GM12892 (cell line): ENCODE data around the gene GTSF1L.

Experiments used
- DNase-seq: peaks from one replicate; pipeline ENCODE4 v3.0.0; 2011; ENCODE audit not compliant: insufficient read length
- FAIRE-seq: peaks from 2 replicates; lab custom pipeline; 2011; peaks lifted over from hg19 to GRCh38; lab: Jason Lieb, UNC
- POLR2A ChIP-seq: IDR thresholded peaks from 2 replicates; pipeline ENCODE4 v1.6.1; 2011; ENCODE audit warnings: low read depth, low read length, control low read depth
- POLR2AphosphoS5 ChIP-seq: IDR thresholded peaks from 2 replicates; pipeline ENCODE4 v1.6.1; 2011; ENCODE audit warnings: low read depth, low read length, control low read depth
- TAF1 ChIP-seq: IDR thresholded peaks from 2 replicates; pipeline ENCODE4 v1.6.1; 2011; ENCODE audit warnings: low read depth, mild to moderate bottlenecking, control low read depth, low read length, borderline replicate concordance

The GTSF1L gene

DNA sequence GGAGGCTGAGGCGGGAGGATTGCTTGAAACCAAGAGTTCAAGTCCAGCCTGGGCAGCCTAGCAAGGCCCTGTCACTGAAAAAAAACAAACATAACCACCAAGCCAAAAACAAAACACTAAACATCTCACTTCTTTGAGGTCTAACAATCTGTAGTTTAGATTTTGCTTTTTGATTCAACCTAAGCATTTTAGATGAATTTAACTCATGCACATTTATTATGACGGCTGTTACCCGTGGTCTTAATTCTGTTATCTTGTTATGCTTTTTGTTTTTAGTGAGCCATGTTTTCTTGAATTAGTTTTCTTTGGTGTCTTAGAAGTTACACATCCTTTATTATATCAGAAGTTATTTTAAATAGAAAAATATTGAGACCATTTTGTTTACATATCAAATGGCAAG is 13.8 kb upstream of the GTSF1L start:
- no peak for TF ChIP-seq POLR2A
- TF ChIP-seq TAF1: no peak
- TF ChIP-seq POLR2AphosphoS5: no peak
- no peak for DNase-seq
- no peak for FAIRE-seq

DNA sequence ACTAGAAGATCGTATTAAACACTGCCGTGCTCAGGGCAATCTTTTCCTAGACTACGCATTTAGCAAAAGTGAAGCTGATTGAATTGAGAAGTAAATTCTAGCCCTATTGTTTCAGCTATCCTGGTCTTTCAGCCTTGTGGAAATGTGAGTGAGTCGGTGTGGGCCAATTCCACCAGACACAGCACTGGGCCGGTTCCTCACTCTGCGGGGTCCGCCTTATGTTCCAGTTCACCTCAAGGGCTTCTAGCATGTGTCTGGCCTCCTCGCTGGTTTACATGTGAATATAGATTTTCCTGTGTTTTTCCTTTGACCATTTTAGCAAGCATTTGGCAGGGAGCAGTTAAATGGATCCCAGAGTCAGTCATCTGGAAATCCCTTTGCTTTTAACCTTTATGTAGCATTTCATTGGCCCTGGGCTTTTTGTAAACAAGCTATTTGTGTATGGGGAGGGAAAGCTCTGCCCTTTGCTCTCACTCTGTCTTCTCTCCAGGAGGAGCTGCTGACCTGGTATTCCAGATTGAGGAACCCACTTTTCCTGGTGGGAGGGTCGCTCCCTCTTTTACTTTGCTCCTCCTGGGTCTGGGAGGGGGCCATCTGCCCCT is 12.4 kb upstream of the GTSF1L start:
- no peak for FAIRE-seq
- DNase-seq: no peak
- TF ChIP-seq POLR2A: no peak
- no peak for TF ChIP-seq TAF1
- no peak for TF ChIP-seq POLR2AphosphoS5

DNA sequence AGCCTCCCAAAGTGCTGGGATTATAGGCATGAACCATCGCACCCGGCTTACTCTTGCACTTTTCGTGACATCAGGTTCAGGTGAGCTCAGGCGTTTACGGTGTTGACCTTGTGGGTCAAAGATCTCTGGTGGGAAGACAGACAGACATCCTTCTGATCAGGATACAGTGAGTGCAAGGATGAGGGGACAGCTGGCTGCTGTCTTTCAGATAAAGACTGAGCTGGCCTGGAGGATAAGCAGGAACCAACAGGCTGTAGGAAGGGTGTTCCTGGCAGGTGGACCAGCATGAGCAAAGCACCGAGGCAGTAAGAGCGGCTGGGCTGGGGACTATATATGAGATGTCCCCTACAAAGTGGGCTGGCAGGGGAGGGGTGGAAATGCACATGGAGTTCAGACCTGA is 11.1 kb upstream of the GTSF1L start:
- FAIRE-seq: no peak
- no peak for TF ChIP-seq POLR2AphosphoS5
- TF ChIP-seq TAF1: no peak
- no peak for TF ChIP-seq POLR2A
- DNase-seq: no peak

DNA sequence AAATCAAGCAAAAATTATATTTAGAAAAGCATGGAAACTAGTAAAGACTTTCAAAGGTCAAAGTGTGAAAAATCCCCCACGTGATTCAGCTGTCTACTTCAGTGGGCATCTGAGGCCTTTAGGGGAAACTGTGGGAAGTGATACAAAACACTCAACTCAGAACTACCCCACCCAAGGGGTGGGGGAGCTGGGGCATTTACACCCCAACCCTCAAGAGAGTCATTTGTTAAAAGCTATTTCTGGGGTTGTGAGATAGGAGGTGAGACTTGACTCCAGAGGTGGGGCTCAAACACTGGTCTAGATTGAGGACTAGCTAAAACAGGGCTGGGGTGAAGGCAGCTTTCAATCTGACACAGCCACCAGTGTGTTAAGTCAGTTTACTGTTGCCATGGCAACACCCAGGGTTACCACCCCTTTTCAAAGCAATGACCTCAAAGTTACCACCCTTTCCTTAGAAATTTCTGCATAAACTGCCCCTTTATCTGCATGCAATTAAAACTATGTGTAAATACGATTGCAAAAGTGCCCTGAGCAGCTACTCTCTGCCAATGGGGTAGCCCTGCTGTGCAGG is 9.9 kb upstream of the GTSF1L start:
- FAIRE-seq (no peak), DNase-seq (no peak)
- no peak for TF ChIP-seq TAF1
- no peak for TF ChIP-seq POLR2A
- no peak for TF ChIP-seq POLR2AphosphoS5

DNA sequence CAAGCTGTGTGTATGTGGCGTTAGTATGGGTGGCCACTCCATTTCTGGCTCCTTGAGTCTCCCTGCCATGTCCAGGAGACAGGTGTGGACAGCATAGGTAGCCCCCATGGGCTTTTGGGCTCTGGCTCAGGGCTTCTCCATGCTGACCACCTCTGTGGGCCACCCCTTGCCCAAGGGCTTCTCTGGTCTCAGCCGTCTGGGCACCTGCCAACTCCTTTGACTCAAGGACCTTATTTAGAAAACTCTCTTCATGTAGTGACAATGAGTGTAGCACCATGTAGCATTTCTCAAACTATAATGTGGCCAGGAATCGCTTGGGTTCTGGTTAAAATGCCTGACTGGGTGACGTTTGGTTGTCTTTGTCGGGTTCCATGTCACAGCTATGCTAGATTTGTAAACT is 5.1 kb upstream of the GTSF1L start:
- DNase-seq: no peak
- TF ChIP-seq POLR2AphosphoS5 (no peak), TAF1 (no peak), POLR2A (no peak)
- no peak for FAIRE-seq

DNA sequence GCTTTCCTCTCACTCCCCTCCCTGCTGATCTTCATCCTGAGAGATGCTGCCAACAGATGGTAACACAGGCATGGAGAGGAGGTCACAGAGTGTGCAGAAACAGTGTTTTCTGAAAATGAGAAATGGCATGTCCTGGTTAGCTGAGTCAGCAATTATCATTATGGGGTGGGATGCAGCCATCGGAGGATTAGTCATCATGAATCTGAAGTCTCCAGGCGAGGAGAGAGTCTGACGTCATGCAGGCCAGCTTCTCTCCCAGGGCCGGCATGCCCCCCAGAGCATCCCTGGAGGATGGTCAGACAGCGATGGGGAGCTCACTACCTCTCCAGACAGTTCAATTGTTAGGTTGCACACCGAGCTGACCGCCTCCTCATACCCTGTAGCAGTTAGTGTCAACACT is 4.7 kb upstream of the GTSF1L start:
- TF ChIP-seq POLR2A (no peak), POLR2AphosphoS5 (no peak), TAF1 (no peak)
- FAIRE-seq (no peak), DNase-seq (no peak)

DNA sequence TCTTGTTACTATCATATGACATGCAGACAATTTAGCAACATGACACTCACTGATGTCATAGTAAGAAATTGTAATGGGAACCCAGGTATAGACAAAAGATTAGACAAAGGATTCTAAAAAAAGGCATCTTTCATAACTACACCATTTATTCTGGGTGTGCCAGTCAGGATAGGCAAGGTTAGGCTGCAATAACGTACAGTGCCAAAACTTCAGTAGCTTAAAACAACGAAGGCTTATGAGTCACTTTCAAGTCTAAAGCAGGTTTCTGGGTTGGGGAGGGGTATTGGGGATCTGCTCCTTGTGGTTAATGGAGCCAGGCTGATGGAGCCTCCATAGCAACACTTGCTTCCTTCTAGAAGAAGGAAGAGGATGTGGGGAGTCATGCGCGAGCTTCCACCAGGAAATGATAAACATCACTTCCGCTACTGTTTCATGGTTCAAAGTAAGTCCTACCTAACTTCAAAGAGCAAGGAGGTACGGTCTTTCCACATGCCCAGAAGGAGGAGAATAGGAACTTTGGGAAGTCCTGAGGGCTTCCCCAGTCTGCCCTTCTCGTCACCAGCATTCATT is 2.0 kb upstream of the GTSF1L start:
- FAIRE-seq (no peak), DNase-seq (no peak)
- no peak for TF ChIP-seq TAF1
- TF ChIP-seq POLR2A: no peak
- no peak for TF ChIP-seq POLR2AphosphoS5

DNA sequence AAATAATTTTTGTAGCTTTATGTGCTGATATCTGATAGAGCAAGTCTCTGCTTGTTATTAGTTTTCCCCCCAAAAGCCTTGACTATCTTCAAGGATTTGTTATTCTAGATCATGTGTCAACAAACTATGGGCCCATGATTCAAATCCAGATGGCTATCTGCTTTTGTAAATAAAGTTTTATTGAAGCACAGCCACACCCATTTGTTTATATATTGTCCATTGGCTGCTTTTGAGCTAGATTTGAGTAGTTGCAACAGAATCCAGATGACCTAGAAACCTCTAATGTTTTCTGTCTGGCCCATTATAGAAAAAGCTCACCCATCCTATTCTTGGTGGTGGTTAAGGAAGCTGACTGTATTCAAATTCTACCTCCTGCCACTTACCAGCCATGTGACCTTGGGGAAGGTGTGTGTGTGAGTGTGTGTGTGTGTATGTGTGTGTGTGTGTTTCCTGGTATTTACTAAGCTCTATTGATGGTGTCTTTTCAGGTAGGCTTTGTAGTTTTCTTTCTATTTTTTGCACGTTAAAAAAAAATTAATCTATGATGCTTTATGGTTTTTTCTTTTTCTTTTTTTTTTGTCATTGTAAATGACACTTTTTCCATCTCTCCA is 1.3 kb upstream of the GTSF1L start:
- DNase-seq: no peak
- TF ChIP-seq TAF1 (no peak), POLR2A (no peak), POLR2AphosphoS5 (no peak)
- no peak for FAIRE-seq

DNA sequence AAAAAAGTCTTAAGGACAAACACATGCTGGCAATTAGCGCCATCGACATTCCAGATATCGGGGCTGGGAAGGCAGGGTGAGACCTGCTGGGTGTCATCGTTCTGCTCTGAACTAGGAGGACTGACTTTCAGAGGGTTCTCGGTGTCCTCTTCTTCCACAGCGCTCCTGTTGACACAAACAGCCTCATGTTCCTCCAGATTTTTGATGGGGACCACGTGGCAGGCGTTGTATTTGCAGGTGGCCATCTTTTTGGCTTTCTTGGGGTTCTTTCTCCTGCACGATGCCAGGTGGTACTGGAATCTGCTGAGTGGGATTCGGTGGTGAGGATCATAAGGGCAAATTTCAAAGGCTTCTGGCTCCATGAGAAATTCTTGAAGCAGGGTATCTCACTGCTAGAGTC is 469 bp downstream of the GTSF1L start:
- TF ChIP-seq POLR2AphosphoS5 (no peak), TAF1 (no peak), POLR2A (no peak)
- no peak for FAIRE-seq
- no peak for DNase-seq

DNA sequence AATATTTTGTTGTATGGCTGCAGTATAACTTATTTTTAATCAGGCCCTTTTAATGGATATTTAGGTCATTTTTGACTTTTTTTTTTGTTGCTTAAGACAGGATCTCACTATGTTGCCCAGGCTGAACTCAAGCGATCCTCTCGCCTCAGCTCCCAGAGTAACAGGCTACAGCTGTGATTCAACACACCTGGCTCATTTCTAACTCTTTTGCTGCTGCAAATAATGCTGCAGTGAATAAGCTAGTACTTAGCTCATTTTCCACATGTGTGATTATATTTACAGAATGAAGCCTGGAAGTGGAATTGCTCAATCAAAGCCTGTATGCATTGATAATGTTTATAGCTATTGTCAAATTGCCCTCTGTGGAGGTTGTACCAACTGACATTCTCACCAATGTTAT is 1.1 kb downstream of the GTSF1L start:
- no peak for DNase-seq
- TF ChIP-seq TAF1 (no peak), POLR2AphosphoS5 (no peak), POLR2A (no peak)
- FAIRE-seq: no peak

DNA sequence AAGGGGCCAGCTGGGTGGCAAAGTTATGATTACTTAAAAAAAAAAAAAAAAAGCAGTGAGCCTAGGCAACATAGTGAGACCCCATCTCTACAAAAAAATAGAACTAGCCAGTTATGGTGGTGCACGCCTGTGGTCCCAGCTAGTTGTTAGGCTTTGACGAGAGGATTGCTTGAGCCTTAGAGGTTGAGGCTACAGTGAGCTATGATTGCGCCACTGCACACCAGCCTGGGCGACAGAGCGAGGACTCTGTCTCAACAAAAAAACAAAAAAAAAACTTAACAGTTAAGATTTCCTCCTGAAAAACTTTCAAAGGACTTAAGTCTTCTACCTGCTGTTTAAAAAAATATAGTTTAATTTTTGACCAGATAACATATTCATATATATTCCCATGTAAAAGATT is 2.4 kb downstream of the GTSF1L start:
- DNase-seq (no peak), FAIRE-seq (no peak)
- no peak for TF ChIP-seq POLR2A
- no peak for TF ChIP-seq POLR2AphosphoS5
- no peak for TF ChIP-seq TAF1

DNA sequence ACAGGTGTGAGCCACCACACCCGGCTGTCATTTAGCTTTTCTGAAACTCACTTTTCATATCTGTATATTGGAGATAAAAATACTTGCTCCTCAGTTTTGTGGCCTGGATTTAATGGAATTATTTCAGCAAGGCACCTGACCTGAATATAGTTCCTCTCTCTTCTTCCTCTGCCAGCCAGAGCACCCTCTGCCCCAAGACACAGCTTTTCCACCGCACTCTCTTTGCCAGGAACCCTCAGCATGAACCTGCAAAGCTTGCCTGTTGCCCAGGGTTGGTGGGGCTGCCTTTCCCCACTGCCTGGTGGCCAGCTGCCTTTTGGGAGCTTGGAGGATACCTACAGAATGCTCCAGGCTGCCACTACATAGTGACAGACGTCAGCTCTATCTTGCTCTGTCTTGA is 3.1 kb downstream of the GTSF1L start:
- no peak for FAIRE-seq
- TF ChIP-seq POLR2A: no peak
- no peak for TF ChIP-seq TAF1
- no peak for TF ChIP-seq POLR2AphosphoS5
- no peak for DNase-seq

DNA sequence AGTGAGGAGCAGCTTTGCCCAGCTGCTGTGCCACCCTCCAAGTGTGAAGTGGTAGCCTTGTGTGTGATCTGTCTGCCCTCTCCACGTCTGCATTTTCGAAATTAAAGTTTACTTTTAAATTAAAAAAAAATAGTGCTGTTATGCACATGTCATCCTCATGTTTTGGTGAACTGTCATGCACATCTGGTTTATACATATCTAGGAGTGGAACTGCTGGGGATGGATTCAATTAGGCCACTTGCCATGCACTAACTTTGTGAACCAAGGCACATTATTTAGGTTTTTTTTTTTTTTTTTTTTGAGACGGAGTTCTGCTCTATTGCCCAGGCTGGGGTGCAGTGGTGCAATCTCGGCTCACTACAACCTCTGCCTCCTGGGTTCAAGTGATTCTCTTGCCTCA is 3.6 kb downstream of the GTSF1L start:
- no peak for FAIRE-seq
- TF ChIP-seq TAF1: no peak
- no peak for DNase-seq
